ENCODE results near the gene TGM2. TPM values are rescaled to one million over a fixed set of nuclear protein-coding genes. Genes with fewer than 3 reads are reported as not detected.
A peak's percentile ranks its signal among the peaks of the same experiment; 100 is the strongest.

TGM2 gene
- total RNA-seq, 1 donor from 2014 or later: 92.8 TPM

DNA sequence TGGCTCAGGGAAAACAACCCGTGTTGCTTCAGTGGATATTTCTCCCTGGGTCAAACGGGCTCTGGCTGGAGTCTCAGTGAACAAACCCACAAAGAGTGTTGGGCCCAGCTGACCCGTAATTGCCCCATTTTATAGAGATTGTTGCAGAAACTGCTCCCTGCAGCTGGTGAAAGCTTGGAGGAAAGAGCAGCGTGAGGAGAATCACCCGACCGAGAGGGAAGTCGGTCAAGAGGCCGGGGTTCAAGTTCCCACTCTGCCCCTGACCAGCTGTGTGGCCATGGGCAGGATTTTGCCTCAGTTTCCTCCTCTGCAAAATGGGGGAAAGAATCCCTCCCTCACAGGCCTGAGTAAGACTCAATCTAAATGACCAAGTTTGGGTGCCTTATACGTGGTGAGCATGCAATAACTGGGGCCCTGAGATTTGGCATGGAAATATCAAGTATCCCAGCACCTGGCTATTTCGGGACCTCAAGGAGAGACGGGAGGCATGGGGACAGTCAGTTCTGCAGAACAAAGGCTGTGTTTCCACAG lies 1.7 kb upstream of the TGM2 start:
- intact Hi-C loops (cut with DNase I): loop anchor here (5.0 kb wide), 2 partner anchors 51 to 94 kb away; no protein-coding TSS in a partner anchor

DNA sequence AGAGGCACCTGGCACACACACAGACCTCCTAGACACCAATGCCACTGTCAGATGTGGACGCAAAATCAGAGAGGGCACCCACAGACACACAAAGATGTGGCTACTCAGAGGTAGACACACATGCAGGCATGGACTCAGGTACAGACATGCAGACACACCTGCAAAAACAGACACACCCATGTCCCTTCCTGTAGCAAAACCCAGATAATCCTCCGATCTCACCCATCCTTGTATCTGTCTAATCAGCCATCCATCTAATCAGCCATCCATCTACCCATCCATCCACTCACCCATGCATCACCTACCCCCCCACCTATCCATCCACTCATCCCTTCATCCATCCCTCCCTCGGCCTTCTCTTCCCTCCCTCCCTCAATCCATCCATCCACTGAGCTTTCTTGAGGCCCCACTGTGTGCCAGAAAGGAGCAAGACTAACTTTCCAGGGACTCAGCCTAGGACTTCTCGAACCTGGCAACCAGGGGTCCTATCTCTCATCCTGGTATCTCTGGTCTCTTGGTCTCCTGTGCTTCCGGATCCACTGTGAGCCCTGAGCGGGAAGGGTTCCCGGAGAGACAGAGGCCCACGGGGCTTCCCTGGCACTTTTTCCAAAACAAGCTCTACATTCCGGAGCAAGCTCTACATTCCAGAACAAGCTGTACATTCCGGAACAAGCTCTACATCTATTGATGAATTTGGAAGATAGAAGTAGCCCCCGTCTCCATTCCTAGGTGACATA lies 1.1 kb upstream of the TGM2 start:
- no peaks in the 10 kb centered on the region for H3K27me3 ChIP-seq
- intact Hi-C loops (cut with DNase I): loop anchor here (5.0 kb wide), 2 partner anchors 51 to 94 kb away; no protein-coding TSS in a partner anchor
- H3K27ac ChIP-seq: peak overlapping the region; percentile 78
- H3K36me3 ChIP-seq: no peaks in the 10 kb centered on the region
- no peaks in the 10 kb centered on the region for H3K9me3 ChIP-seq
- H3K4me3 ChIP-seq: no peak overlapping the region
- TF ChIP-seq POLR2A (IDR thresholded peaks at IDR 0.05): no peak
- no peak for TF ChIP-seq POLR2AphosphoS5 (IDR thresholded peaks at IDR 0.05; ENCODE audit: insufficient read depth in 1 of 2, low read depth in 1 of 2)
- TF ChIP-seq, protein P1, sequence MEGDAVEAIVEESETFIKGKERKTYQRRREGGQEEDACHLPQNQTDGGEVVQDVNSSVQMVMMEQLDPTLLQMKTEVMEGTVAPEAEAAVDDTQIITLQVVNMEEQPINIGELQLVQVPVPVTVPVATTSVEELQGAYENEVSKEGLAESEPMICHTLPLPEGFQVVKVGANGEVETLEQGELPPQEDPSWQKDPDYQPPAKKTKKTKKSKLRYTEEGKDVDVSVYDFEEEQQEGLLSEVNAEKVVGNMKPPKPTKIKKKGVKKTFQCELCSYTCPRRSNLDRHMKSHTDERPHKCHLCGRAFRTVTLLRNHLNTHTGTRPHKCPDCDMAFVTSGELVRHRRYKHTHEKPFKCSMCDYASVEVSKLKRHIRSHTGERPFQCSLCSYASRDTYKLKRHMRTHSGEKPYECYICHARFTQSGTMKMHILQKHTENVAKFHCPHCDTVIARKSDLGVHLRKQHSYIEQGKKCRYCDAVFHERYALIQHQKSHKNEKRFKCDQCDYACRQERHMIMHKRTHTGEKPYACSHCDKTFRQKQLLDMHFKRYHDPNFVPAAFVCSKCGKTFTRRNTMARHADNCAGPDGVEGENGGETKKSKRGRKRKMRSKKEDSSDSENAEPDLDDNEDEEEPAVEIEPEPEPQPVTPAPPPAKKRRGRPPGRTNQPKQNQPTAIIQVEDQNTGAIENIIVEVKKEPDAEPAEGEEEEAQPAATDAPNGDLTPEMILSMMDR (IDR thresholded peaks at IDR 0.05): no peak
- peaks cover 64% of the 10 kb centered on the region for H3K4me1 ChIP-seq
- no peak for DNase-seq (ENCODE audit: extremely low spot score in 2 of 2)

More for the DNA sequence above, 1.7 kb upstream of the TGM2 start:
- peaks cover 64% of the 10 kb centered on the region for H3K4me1 ChIP-seq
- H3K27ac ChIP-seq: peak overlapping the region; percentile 78
- H3K36me3 ChIP-seq: no peaks in the 10 kb centered on the region
- no peaks in the 10 kb centered on the region for H3K9me3 ChIP-seq
- DNase-seq (ENCODE audit: extremely low spot score in 2 of 2): no peak
- TF ChIP-seq, protein P1 (IDR thresholded peaks at IDR 0.05): no peak
- no peak for TF ChIP-seq POLR2AphosphoS5 (IDR thresholded peaks at IDR 0.05; ENCODE audit: insufficient read depth in 1 of 2, low read depth in 1 of 2)
- no peak for TF ChIP-seq POLR2A (IDR thresholded peaks at IDR 0.05)
- no peak overlapping the region for H3K4me3 ChIP-seq
- H3K27me3 ChIP-seq: no peaks in the 10 kb centered on the region

- Histone ChIP-seq H3K4me3 (peak overlapping the region; percentile 54 to 62), H3K4me1 (peaks cover 71% of the 10 kb centered on the region), H3K36me3 (no peaks in the 10 kb centered on the region), H3K27me3 (no peaks in the 10 kb centered on the region), H3K9me3 (no peaks in the 10 kb centered on the region), H3K27ac (peak overlapping the region; percentile 78)
- TF ChIP-seq, protein P1 (IDR thresholded peaks at IDR 0.05): no peak
- no peak for DNase-seq (ENCODE audit: extremely low spot score in 2 of 2)
- intact Hi-C loops (cut with DNase I): loop anchor here (5.0 kb wide), 2 partner anchors 53 to 92 kb away; no protein-coding TSS in a partner anchor
These were observed 414 bp downstream of the TGM2 start for GRCh38 chr20:38164624-38165088.

DNA sequence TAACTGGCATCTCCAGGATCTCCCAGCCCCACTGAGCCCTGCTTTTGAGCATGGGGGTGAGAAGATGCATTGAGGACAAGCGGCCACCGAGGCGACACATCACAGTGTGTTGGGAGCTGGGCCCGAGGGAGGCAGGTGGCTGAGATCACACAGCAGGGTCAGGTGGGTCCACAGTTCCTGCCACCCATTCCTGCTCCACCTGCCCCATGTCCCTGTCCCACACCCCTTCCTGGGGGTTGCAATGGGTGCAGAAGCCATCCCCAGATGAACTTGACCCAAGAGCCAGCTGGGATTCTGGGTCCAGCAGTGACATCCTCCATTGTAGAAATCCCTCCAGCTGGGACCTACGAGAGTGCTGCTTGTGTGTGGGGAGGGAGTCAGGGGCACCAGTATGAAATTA lies 1.0 kb downstream of the TGM2 start:
- intact Hi-C loops (cut with DNase I): no loop called here
- DNase-seq (ENCODE audit: extremely low spot score in 2 of 2): no peak
- Histone ChIP-seq H3K4me3 (peak overlapping the region; percentile 54 to 62), H3K27ac (peak overlapping the region; percentile 78), H3K9me3 (no peaks in the 10 kb centered on the region), H3K36me3 (no peaks in the 10 kb centered on the region), H3K4me1 (peaks cover 68% of the 10 kb centered on the region), H3K27me3 (no peaks in the 10 kb centered on the region)
- TF ChIP-seq POLR2A (IDR thresholded peaks at IDR 0.05): no peak
- TF ChIP-seq, protein P1 (IDR thresholded peaks at IDR 0.05): no peak
- no peak for TF ChIP-seq POLR2AphosphoS5 (IDR thresholded peaks at IDR 0.05; ENCODE audit: insufficient read depth in 1 of 2, low read depth in 1 of 2)
